Stimulated activated CD8-positive, alpha-beta memory T cell treated with anti-CD3 and anti-CD28 coated beads, Interleukin-2, amount 100 ng/mL, for 48 hours (primary cell): ENCODE measurements around the gene DSCAM.
"Not testable (repeated sequence)": the region's sequence is repeated elsewhere in the genome, so short reads cannot be mapped to it uniquely, and the experiment has no call there.

Experiments
- DNase-seq, 2 donors: peaks; one replicate each; pipeline ENCODE4 v3.0.0-alpha.2; 2020; ENCODE audit warnings: low read depth in 2 of 2

DSCAM gene

GRCh38 chr21:40250514-40251294 is 596.3 kb downstream of the DSCAM start:
- DNase-seq = no peak

- no peak for DNase-seq
Measured at GRCh38 chr21:40244981-40245380, 602.0 kb downstream of the DSCAM start.

GRCh38 chr21:40243685-40244084 is 603.3 kb downstream of the DSCAM start:
- no peak for DNase-seq

- no peak for DNase-seq
Measured at GRCh38 chr21:40242586-40243265, 604.2 kb downstream of the DSCAM start.

GRCh38 chr21:40235528-40235927 is 611.4 kb downstream of the DSCAM start:
- DNase-seq = no peak

- no peak for DNase-seq
Measured at GRCh38 chr21:40231979-40232378, 615.0 kb downstream of the DSCAM start.

GRCh38 chr21:40227096-40227495 is 619.9 kb downstream of the DSCAM start:
- no peak for DNase-seq

GRCh38 chr21:40215941-40216340 is 631.0 kb downstream of the DSCAM start:
- no peak for DNase-seq

GRCh38 chr21:40210251-40210650 is 636.7 kb downstream of the DSCAM start:
- no peak for DNase-seq

GRCh38 chr21:40208948-40209345 is 638.0 kb downstream of the DSCAM start:
- DNase-seq = no peak

GRCh38 chr21:40208206-40208947 is 638.6 kb downstream of the DSCAM start:
- DNase-seq = no peak

GRCh38 chr21:40200946-40201345 is 646.0 kb downstream of the DSCAM start:
- no peak for DNase-seq

GRCh38 chr21:40200126-40200525 is 646.8 kb downstream of the DSCAM start:
- DNase-seq = no peak

- DNase-seq = no peak
Measured at GRCh38 chr21:40194185-40194980, 652.6 kb downstream of the DSCAM start.

GRCh38 chr21:40191616-40192015 is 655.3 kb downstream of the DSCAM start:
- DNase-seq = no peak

GRCh38 chr21:40191196-40191595 is 655.8 kb downstream of the DSCAM start:
- DNase-seq = no peak

- DNase-seq = no peak
Measured at GRCh38 chr21:40187946-40188654, 658.9 kb downstream of the DSCAM start.

- no peak for DNase-seq
Measured at GRCh38 chr21:40187244-40187643, 659.7 kb downstream of the DSCAM start.

GRCh38 chr21:40186045-40186444 is 660.9 kb downstream of the DSCAM start:
- no peak for DNase-seq

- DNase-seq = no peak
Measured at GRCh38 chr21:40185208-40185607, 661.8 kb downstream of the DSCAM start.

GRCh38 chr21:40182491-40182890 is 664.5 kb downstream of the DSCAM start:
- not testable (repeated sequence) for DNase-seq
